MM.1S (cell line): ENCODE data around the gene SHC2.

Experiments used
- EZH2 ChIP-seq: fragments of 300-600 bp; sonication (generic); optimal IDR thresholded peaks from 2 replicates; pipeline ENCODE3; 2017; ENCODE audit warnings: low read depth, mild to moderate bottlenecking, antibody characterized with exemption, low read length, mixed read lengths
- EZH2phosphoT487 ChIP-seq: fragments of 300-600 bp; sonication (generic); IDR thresholded peaks from 2 replicates; pipeline ENCODE4 v1.6.1; 2018; ENCODE audit warnings: antibody characterized with exemption, low read length
- TF ChIP-seq, protein P1 (sequence below): fragments of 300-600 bp; sonication (generic); IDR thresholded peaks from 2 replicates; pipeline ENCODE4 v1.5.1; 2016; ENCODE audit warnings: antibody characterized with exemption, low read length, mixed read lengths

DNA sequence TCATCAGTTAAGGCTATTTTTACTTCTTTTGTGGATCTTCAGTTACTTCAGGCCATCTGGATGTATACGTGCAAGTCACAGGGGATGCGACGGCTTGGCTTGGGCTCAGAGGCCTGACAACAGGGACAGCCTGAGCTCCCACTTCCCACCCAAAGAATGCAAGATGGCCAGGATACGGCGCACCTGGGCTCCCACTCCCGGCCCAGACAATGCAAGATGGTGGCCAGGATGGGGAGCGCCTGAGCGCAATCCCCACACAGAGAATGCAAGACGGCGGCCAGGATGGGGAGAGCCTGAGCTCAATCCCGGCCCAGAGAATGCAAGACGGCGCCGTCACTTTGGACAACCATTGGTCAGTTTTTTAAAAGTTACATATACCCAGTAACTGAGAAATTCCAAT lies 91.0 kb downstream of the SHC2 start:
- TF ChIP-seq, protein P1, sequence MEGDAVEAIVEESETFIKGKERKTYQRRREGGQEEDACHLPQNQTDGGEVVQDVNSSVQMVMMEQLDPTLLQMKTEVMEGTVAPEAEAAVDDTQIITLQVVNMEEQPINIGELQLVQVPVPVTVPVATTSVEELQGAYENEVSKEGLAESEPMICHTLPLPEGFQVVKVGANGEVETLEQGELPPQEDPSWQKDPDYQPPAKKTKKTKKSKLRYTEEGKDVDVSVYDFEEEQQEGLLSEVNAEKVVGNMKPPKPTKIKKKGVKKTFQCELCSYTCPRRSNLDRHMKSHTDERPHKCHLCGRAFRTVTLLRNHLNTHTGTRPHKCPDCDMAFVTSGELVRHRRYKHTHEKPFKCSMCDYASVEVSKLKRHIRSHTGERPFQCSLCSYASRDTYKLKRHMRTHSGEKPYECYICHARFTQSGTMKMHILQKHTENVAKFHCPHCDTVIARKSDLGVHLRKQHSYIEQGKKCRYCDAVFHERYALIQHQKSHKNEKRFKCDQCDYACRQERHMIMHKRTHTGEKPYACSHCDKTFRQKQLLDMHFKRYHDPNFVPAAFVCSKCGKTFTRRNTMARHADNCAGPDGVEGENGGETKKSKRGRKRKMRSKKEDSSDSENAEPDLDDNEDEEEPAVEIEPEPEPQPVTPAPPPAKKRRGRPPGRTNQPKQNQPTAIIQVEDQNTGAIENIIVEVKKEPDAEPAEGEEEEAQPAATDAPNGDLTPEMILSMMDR, result no peak
- TF ChIP-seq EZH2phosphoT487, result no peak
- no peak for TF ChIP-seq EZH2
